ENCODE data around the gene FBXO15.

- no peak for TF ChIP-seq CTCF (IDR thresholded peaks at IDR 0.05)
- no peak for TF ChIP-seq POLR2A (IDR thresholded peaks at IDR 0.05)
These were observed 2.2 kb upstream of the FBXO15 start for GRCh38 chr18:74149878-74150277.
